AG04450 (cell line): ENCODE measurements around the gene MCM10. TPM values are rescaled to one million over a fixed set of nuclear protein-coding genes. Genes with fewer than 3 reads are reported as not detected.

Experiments
- CTCF ChIA-PET: fragments of 300-600, 350-600 bp; formaldehyde crosslinking; extraction: SDS; loops from one replicate; lab custom pipeline; 2022; ENCODE audit warnings: antibody characterized with exemption, inconsistent platforms; lab: Charles Lee
- POLR2A ChIA-PET: fragments of 350-600 bp; formaldehyde crosslinking; extraction: SDS; loops from one replicate; lab custom pipeline; 2021; ENCODE audit warnings: antibody characterized with exemption, inconsistent platforms; lab: Yijun Ruan, JAX
- DNase-seq: peaks from one replicate; pipeline ENCODE4 v3.0.0-alpha.2; 2011; ENCODE audit warnings: low read depth, low spot score
- H3K27ac ChIP-seq: one replicate; pipeline ENCODE4 v1.5.1; 2012; ENCODE audit warnings: low read depth, low read length, control low read depth
- H3K27me3 ChIP-seq: one replicate; pipeline ENCODE4 v1.6.0; 2012; ENCODE audit warnings: low read length; ENCODE audit not compliant: control insufficient read depth, insufficient read depth
- H3K4me3 ChIP-seq: 2 replicates; pipeline ENCODE4 v1.5.1; 2011; ENCODE audit warnings: mild to moderate bottlenecking, low read depth, low read length, control low read depth
- H3K9me3 ChIP-seq: 2 replicates; pipeline ENCODE4 v1.5.1; 2012; ENCODE audit warnings: low read length; ENCODE audit not compliant: control insufficient read depth, insufficient read depth
- polyA plus RNA-seq: library from polyadenylated mRNA; depleted of rRNA; stranded (reverse); fragments of >200 nt; gene quantifications from 2 replicates; pipeline ENCODE4 v1.2.3, GENCODE V29; 2011
- TF ChIP-seq, protein P1 (sequence below): IDR thresholded peaks from 2 replicates; pipeline ENCODE4 v1.5.1; 2011; ENCODE audit warnings: low read depth, low read length, control low read depth, inconsistent platforms

Gene MCM10
- polyA plus RNA-seq, 1 experiment, result 2.6 TPM

DNA sequence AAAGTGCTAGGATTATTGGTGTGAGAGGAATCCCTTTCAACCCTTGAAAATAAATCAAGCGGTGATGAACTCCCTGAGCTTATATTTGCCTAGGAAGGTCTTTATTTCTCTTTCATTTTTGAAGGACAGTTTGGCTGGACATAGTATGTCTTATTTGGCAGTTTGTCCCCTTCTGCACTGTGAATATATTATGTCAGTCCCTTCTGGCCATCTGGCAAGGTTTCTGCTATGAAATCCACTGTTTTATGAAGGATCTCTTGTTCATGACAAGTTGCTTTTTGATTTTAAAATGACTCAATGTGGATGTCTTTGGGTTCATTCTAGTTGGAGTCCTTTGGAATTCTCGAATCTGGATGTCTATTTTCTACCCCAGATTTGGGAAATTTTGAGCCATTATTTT is 21.7 kb upstream of the MCM10 start:
- no peak for DNase-seq
- CTCF ChIA-PET, result interaction anchor here (0.6 to 0.7 kb wide), 2 partner anchors 40 to 164 kb away, joined by 4 to 5 read pairs; partner anchors contain the start of gene OPTN
- POLR2A ChIA-PET, result no interaction called here
- Histone ChIP-seq H3K27ac (no peak overlapping the region), H3K27me3 (no peaks in the 10 kb centered on the region), H3K4me3 (no peak overlapping the region), H3K9me3 (no peaks in the 10 kb centered on the region)
- TF ChIP-seq, protein P1, sequence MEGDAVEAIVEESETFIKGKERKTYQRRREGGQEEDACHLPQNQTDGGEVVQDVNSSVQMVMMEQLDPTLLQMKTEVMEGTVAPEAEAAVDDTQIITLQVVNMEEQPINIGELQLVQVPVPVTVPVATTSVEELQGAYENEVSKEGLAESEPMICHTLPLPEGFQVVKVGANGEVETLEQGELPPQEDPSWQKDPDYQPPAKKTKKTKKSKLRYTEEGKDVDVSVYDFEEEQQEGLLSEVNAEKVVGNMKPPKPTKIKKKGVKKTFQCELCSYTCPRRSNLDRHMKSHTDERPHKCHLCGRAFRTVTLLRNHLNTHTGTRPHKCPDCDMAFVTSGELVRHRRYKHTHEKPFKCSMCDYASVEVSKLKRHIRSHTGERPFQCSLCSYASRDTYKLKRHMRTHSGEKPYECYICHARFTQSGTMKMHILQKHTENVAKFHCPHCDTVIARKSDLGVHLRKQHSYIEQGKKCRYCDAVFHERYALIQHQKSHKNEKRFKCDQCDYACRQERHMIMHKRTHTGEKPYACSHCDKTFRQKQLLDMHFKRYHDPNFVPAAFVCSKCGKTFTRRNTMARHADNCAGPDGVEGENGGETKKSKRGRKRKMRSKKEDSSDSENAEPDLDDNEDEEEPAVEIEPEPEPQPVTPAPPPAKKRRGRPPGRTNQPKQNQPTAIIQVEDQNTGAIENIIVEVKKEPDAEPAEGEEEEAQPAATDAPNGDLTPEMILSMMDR, result no peak

DNA sequence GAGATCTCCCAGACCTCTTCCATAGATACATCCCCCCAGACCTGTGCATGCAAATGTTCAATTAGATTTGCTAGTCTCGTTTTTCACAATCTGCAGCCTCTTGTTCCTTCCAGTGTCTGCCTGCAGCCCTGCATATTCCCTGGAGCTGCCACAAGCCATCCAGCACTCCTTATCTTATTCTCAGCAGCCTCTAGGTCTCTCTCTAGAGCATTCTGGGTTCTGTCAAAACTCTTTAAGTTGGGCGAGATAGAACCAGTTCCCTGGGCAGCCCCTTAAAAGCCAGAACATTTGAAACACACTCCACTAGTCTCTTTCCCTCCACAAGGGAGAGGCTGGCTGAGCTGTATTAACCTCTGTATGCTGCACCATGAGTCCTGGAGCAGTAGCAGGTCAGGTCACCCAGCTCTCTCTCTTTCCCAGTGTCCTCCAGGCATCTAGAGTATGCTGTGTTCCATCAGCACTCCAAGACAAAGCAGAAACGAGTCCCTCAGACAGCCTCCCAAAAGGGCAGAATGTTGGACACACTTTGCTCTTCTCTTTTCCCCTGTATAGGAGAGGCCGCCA is 20.6 kb upstream of the MCM10 start:
- Histone ChIP-seq H3K4me3 (no peak overlapping the region), H3K9me3 (no peaks in the 10 kb centered on the region), H3K27ac (no peak overlapping the region), H3K27me3 (no peaks in the 10 kb centered on the region)
- DNase-seq, result no peak
- POLR2A ChIA-PET, result no interaction called here
- TF ChIP-seq, protein P1, result no peak
- CTCF ChIA-PET, result interaction anchor here (1.2 kb wide), 1 partner anchor 20 kb away, joined by 4 read pairs; no protein-coding TSS in a partner anchor

DNA sequence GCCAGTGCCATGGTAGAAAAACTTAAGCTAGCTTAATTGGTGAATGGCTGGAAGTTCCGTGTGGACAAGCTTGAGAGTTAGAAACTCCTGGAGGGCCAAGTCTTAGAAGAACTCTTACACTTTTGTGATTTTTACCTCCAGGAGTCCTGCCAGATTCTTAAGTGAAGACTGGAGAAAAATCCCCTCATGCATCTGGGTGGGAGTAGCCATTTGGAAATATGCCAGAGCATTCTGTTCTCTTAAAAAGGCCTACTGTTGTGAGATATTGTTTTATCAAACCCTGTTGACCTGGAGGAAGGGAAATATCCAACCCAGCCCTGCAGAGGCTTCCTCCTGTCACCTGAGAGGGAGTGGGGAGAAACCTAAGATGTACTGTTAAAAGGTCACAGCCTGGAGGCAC is 17.6 kb upstream of the MCM10 start:
- ChIA-PET CTCF (interaction anchor here (1.0 to 3.2 kb wide), 4 partner anchors 17 to 929 kb away, joined by 3 to 12 read pairs (median 5); partner anchors contain the start of gene MCM10), POLR2A (no interaction called here)
- TF ChIP-seq, protein P1, result no peak
- no peaks in the 10 kb centered on the region for H3K27me3 ChIP-seq
- no peak overlapping the region for H3K27ac ChIP-seq
- H3K9me3 ChIP-seq, result no peaks in the 10 kb centered on the region
- no peak for DNase-seq
- no peak overlapping the region for H3K4me3 ChIP-seq

DNA sequence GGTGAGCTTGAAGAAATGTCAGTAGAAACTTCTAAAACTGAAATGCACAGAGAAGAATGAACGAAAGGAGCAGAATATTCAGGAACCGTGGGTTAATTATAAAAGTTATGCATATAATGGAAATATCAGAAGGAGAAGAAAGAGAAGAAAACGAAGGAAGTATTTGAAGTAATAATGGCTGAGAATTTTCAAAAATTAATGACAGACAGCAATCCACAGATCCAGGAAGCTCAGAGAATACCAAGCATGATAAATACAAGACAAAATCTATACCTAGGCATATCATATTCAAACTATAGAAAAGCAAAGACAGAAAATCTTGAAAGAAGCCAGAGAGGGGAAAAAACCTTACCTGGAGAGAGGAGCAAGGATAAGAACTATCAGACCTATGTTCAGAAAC is 16.5 kb upstream of the MCM10 start:
- ChIA-PET POLR2A (no interaction called here), CTCF (interaction anchor here (2.0 to 3.2 kb wide), 2 partner anchors 16 to 158 kb away, joined by 5 to 12 read pairs; no protein-coding TSS in a partner anchor)
- no peak for DNase-seq
- Histone ChIP-seq H3K4me3 (no peak overlapping the region), H3K27me3 (no peaks in the 10 kb centered on the region), H3K27ac (no peak overlapping the region), H3K9me3 (no peaks in the 10 kb centered on the region)
- TF ChIP-seq, protein P1, result no peak

DNA sequence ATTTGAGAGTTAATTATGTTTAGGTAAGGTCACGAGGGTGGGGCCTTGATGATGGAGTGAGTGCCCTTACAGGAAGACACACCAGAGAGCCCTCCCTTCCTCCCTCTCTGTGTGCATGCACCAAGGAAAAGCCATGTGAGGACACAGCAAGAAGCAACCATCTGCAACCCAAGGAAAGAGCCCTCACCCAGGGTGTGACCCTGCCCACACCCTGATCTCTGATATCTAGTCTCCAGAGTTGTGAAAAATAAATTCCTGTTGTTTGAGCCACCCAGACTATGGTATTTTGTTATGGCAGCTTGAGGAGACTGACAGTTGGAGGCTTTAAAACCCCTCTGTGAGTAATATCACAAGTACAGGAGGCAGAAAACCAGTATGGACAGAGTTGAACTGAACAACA is 15.0 kb upstream of the MCM10 start:
- Histone ChIP-seq H3K9me3 (no peaks in the 10 kb centered on the region), H3K27ac (no peak overlapping the region), H3K4me3 (no peak overlapping the region), H3K27me3 (no peaks in the 10 kb centered on the region)
- POLR2A ChIA-PET, result no interaction called here
- TF ChIP-seq, protein P1, result no peak
- CTCF ChIA-PET, result no interaction called here
- DNase-seq, result no peak
